Endothelial cell of umbilical vein (primary cell): ENCODE data around the gene NHP2.

Source experiments
- CTCF ChIP-seq, 2 donors: IDR thresholded peaks; 1 replicate in 1 of 2; 2 replicates in 1 of 2; pipeline ENCODE4 v1.5.1; 2011; ENCODE audit warnings: low read length in 2 of 2, mild to moderate bottlenecking in 2 of 2, moderate library complexity in 2 of 2, control low read depth in 1 of 2, inconsistent platforms in 1 of 2, low read depth in 1 of 2; ENCODE audit not compliant: insufficient read depth in 1 of 2; ENCODE audit errors: extremely low read depth in 1 of 2
- EZH2 ChIP-seq: IDR thresholded peaks from 2 replicates; pipeline ENCODE4 v1.6.1; 2012; ENCODE audit warnings: borderline replicate concordance, low read depth, mild to moderate bottlenecking, moderate library complexity, low read length, inconsistent platforms; ENCODE audit not compliant: severe bottlenecking
- FOS ChIP-seq: IDR thresholded peaks from 2 replicates; pipeline ENCODE4 v1.6.1; 2011; ENCODE audit warnings: mild to moderate bottlenecking, low read length, moderate library complexity, borderline replicate concordance; ENCODE audit not compliant: insufficient read depth
- GATA2 ChIP-seq: IDR thresholded peaks from 2 replicates; pipeline ENCODE4 v1.7.0; 2011; ENCODE audit warnings: low read depth, mild to moderate bottlenecking, moderate library complexity, mixed read lengths, low read length; ENCODE audit not compliant: insufficient read length, insufficient read depth
- JUN ChIP-seq: IDR thresholded peaks from 2 replicates; pipeline ENCODE4 v1.6.1; 2011; ENCODE audit warnings: borderline replicate concordance, low read depth; ENCODE audit not compliant: insufficient read length, insufficient read depth
- MYC ChIP-seq: IDR thresholded peaks from one replicate; pipeline ENCODE4 v1.6.1; 2011; ENCODE audit warnings: mild to moderate bottlenecking, low read depth, low read length
- POLR2A ChIP-seq: IDR thresholded peaks from 2 replicates; pipeline ENCODE4 v1.6.1; 2012; ENCODE audit warnings: low read depth, mild to moderate bottlenecking, control low read depth, low read length
- POLR2AphosphoS5 ChIP-seq: IDR thresholded peaks from 2 replicates; pipeline ENCODE4 v1.6.1; 2012; ENCODE audit warnings: low read depth, mild to moderate bottlenecking, control low read depth, low read length, moderate library complexity; ENCODE audit not compliant: insufficient read depth
- TF ChIP-seq, protein P1 (sequence below): IDR thresholded peaks from 2 replicates; pipeline ENCODE4 v1.6.1; 2011; ENCODE audit not compliant: insufficient read depth, insufficient read length

DNA sequence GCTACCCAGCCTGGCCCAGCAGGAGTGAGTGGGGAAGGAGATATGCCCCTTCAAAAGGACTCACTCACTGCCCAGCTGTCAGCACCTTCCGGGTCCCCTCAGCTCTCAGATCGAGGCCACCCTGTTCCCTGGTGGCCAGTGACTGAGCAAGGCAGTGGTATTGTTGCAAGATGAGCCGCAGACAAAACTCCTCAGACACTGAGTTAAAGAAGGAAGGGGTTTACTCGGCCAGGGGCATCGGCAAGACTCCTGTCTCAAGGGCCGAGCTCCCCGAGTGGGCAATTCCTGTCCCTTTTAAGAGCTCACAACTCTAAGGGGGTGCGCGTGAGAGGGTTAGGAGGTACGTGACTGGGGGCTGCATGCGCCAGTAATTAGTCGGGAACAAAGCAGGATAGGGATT lies 50.1 kb downstream of the NHP2 start:
- no peak for TF ChIP-seq FOS
- no peak for TF ChIP-seq POLR2A
- TF ChIP-seq, protein P1, sequence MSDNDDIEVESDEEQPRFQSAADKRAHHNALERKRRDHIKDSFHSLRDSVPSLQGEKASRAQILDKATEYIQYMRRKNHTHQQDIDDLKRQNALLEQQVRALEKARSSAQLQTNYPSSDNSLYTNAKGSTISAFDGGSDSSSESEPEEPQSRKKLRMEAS = no peak
- TF ChIP-seq EZH2 = no peak
- no peak for TF ChIP-seq CTCF (IDR thresholded peaks at IDR 0.05; ENCODE audit: extremely low read depth in 1 of 2, insufficient read depth in 1 of 2, low read depth in 1 of 2, low read length in 2 of 2)
- TF ChIP-seq POLR2AphosphoS5 = no peak
- TF ChIP-seq JUN = no peak
- no peak for TF ChIP-seq MYC
- TF ChIP-seq GATA2 = no peak
